ENCODE results near the gene ANKRD11.

Gene ANKRD11

GRCh38 chr16:89323120-89323960 is 167.0 kb downstream of the ANKRD11 start:
- Histone ChIP-seq H3F3A (ENCODE audit: low read depth) (no peaks in the 10 kb centered on the region), H3K4me3 (ENCODE audit: low read length, poor library complexity, severe bottlenecking) (no peak overlapping the region), H3K36me3 (ENCODE audit: insufficient read depth, low read length) (no peaks in the 10 kb centered on the region), H3K79me2 (ENCODE audit: insufficient read depth, low read length) (peaks cover 98% of the 10 kb centered on the region), H4K20me1 (ENCODE audit: insufficient read depth, low read length, poor library complexity, severe bottlenecking) (peaks cover 63% of the 10 kb centered on the region), H3K4me1 (ENCODE audit: insufficient read depth, low read length, poor library complexity, severe bottlenecking) (peaks cover 15% of the 10 kb centered on the region), H3K27me3 (ENCODE audit: insufficient read depth, low read length, poor library complexity, severe bottlenecking) (no peaks in the 10 kb centered on the region), H2AFZ (ENCODE audit: low read length) (no peak overlapping the region), H3K9ac (ENCODE audit: low read depth, low read length, poor library complexity, severe bottlenecking) (no peak overlapping the region), H3K9me2 (replicated peaks; ENCODE audit: low read depth, low read length) (no peaks in the 10 kb centered on the region), H3K4me2 (ENCODE audit: low read depth, low read length, poor library complexity, severe bottlenecking) (no peak overlapping the region), H3K9me3 (ENCODE audit: insufficient read depth, low read depth, low read length) (no peaks in the 10 kb centered on the region)
- TF ChIP-seq CTCF (conservative IDR thresholded peaks at IDR 0.05; ENCODE audit: low read length) (no peak), EZH2phosphoT487 (IDR thresholded peaks at IDR 0.05; ENCODE audit: borderline replicate concordance) (no peak)

GRCh38 chr16:89322321-89323119 is 167.8 kb downstream of the ANKRD11 start:
- H3K9me2 ChIP-seq (replicated peaks; ENCODE audit: low read depth, low read length): no peaks in the 10 kb centered on the region
- H3K27me3 ChIP-seq (ENCODE audit: insufficient read depth, low read length, poor library complexity, severe bottlenecking): no peaks in the 10 kb centered on the region
- H3K4me3 ChIP-seq (ENCODE audit: low read length, poor library complexity, severe bottlenecking): no peak overlapping the region
- H4K20me1 ChIP-seq (ENCODE audit: insufficient read depth, low read length, poor library complexity, severe bottlenecking): peaks cover 62% of the 10 kb centered on the region
- no peak overlapping the region for H3K4me2 ChIP-seq (ENCODE audit: low read depth, low read length, poor library complexity, severe bottlenecking)
- H3F3A ChIP-seq (ENCODE audit: low read depth): no peaks in the 10 kb centered on the region
- no peak overlapping the region for H2AFZ ChIP-seq (ENCODE audit: low read length)
- no peak for TF ChIP-seq EZH2phosphoT487 (IDR thresholded peaks at IDR 0.05; ENCODE audit: borderline replicate concordance)
- no peak for TF ChIP-seq CTCF (conservative IDR thresholded peaks at IDR 0.05; ENCODE audit: low read length)
- no peaks in the 10 kb centered on the region for H3K36me3 ChIP-seq (ENCODE audit: insufficient read depth, low read length)
- peaks cover 18% of the 10 kb centered on the region for H3K4me1 ChIP-seq (ENCODE audit: insufficient read depth, low read length, poor library complexity, severe bottlenecking)
- peaks cover 98% of the 10 kb centered on the region for H3K79me2 ChIP-seq (ENCODE audit: insufficient read depth, low read length)
- no peaks in the 10 kb centered on the region for H3K9me3 ChIP-seq (ENCODE audit: insufficient read depth, low read depth, low read length)
- H3K9ac ChIP-seq (ENCODE audit: low read depth, low read length, poor library complexity, severe bottlenecking): no peak overlapping the region

GRCh38 chr16:89320782-89321501 is 169.4 kb downstream of the ANKRD11 start:
- H3K4me3 ChIP-seq (ENCODE audit: low read length, poor library complexity, severe bottlenecking): no peak overlapping the region
- peaks cover 7% of the 10 kb centered on the region; the same call in 1 of the 2 replicates for H3F3A ChIP-seq (ENCODE audit: low read depth)
- peaks cover 32% of the 10 kb centered on the region for H3K4me1 ChIP-seq (ENCODE audit: insufficient read depth, low read length, poor library complexity, severe bottlenecking)
- no peaks in the 10 kb centered on the region for H3K36me3 ChIP-seq (ENCODE audit: insufficient read depth, low read length)
- peaks cover 62% of the 10 kb centered on the region for H4K20me1 ChIP-seq (ENCODE audit: insufficient read depth, low read length, poor library complexity, severe bottlenecking)
- no peak overlapping the region for H3K4me2 ChIP-seq (ENCODE audit: low read depth, low read length, poor library complexity, severe bottlenecking)
- H3K9me2 ChIP-seq (replicated peaks; ENCODE audit: low read depth, low read length): no peaks in the 10 kb centered on the region
- no peaks in the 10 kb centered on the region for H3K9me3 ChIP-seq (ENCODE audit: insufficient read depth, low read depth, low read length)
- no peak overlapping the region for H2AFZ ChIP-seq (ENCODE audit: low read length)
- H3K79me2 ChIP-seq (ENCODE audit: insufficient read depth, low read length): peaks cover 91% of the 10 kb centered on the region
- TF ChIP-seq EZH2phosphoT487 (IDR thresholded peaks at IDR 0.05; ENCODE audit: borderline replicate concordance) (no peak), CTCF (conservative IDR thresholded peaks at IDR 0.05; ENCODE audit: low read length) (no peak)
- no peak overlapping the region for H3K9ac ChIP-seq (ENCODE audit: low read depth, low read length, poor library complexity, severe bottlenecking)
- no peaks in the 10 kb centered on the region for H3K27me3 ChIP-seq (ENCODE audit: insufficient read depth, low read length, poor library complexity, severe bottlenecking)

All from Loucy (cell line).